GM04503 (cell line): ENCODE results near the gene ZNF620.
"Not testable (repeated sequence)": the region's sequence is repeated elsewhere in the genome, so short reads cannot be mapped to it uniquely, and the experiment has no call there.

Experiments used
- DNase-seq: peaks from one replicate; pipeline ENCODE4 v3.0.0-alpha.2; 2012; ENCODE audit warnings: low read depth

The ZNF620 gene

GRCh38 chr3:40502034-40502433 is 3.8 kb upstream of the ZNF620 start:
- no peak for DNase-seq

- DNase-seq: peak; percentile 99
These were observed 1.0 kb upstream of the ZNF620 start for GRCh38 chr3:40504636-40505430.

- DNase-seq: no peak
These were observed 5.3 kb downstream of the ZNF620 start for GRCh38 chr3:40511031-40511718.

GRCh38 chr3:40516201-40516600 is 10.4 kb downstream of the ZNF620 start:
- DNase-seq: no peak

GRCh38 chr3:40518067-40518466 is 12.2 kb downstream of the ZNF620 start:
- no peak for DNase-seq

- no peak for DNase-seq
These were observed 13.0 kb downstream of the ZNF620 start for GRCh38 chr3:40518848-40519247.

GRCh38 chr3:40521254-40521653 is 15.4 kb downstream of the ZNF620 start:
- DNase-seq: no peak

- no peak for DNase-seq
These were observed 17.9 kb downstream of the ZNF620 start for GRCh38 chr3:40523781-40524180.

- DNase-seq: no peak
These were observed 18.4 kb downstream of the ZNF620 start for GRCh38 chr3:40524222-40524567.

GRCh38 chr3:40524568-40525285 is 18.9 kb downstream of the ZNF620 start, which contains the start of gene ZNF621:
ZNF621 (plus strand) TSS chr3:40524960; CDS start chr3:40525841, 881 bp downstream.
- peak; percentile 39 for DNase-seq

GRCh38 chr3:40528426-40528825 is 22.6 kb downstream of the ZNF620 start:
- no peak for DNase-seq

GRCh38 chr3:40532252-40532651 is 26.4 kb downstream of the ZNF620 start:
- DNase-seq: no peak

- DNase-seq: no peak
These were observed 28.4 kb downstream of the ZNF620 start for GRCh38 chr3:40534283-40534682.

GRCh38 chr3:40546816-40547215 is 41.0 kb downstream of the ZNF620 start:
- peak; percentile 32 for DNase-seq

- no peak for DNase-seq
These were observed 44.3 kb downstream of the ZNF620 start for GRCh38 chr3:40550167-40550566.

- no peak for DNase-seq
These were observed 51.8 kb downstream of the ZNF620 start for GRCh38 chr3:40557575-40558161.

GRCh38 chr3:40562482-40562881 is 56.6 kb downstream of the ZNF620 start:
- DNase-seq: not testable (repeated sequence)

- not testable (repeated sequence) for DNase-seq
These were observed 59.8 kb downstream of the ZNF620 start for GRCh38 chr3:40565629-40566028.

- DNase-seq: no peak
These were observed 60.9 kb downstream of the ZNF620 start for GRCh38 chr3:40566694-40567093.
